ENCODE data around the gene FAM234B.

- TF ChIP-seq SUZ12 (IDR thresholded peaks at IDR 0.05) (no peak), NFRKB (IDR thresholded peaks at IDR 0.05) (no peak), SP1 (IDR thresholded peaks at IDR 0.05) (no peak), TARDBP (IDR thresholded peaks at IDR 0.05) (no peak)
These were observed 45.9 kb upstream of the FAM234B start for GRCh38 chr12:12998248-12998647.

Measured in HEK293T (cell line).